GM20000 (cell line): ENCODE data around the gene NKX2-4.

Source experiments
- DNase-seq: peaks from one replicate; pipeline ENCODE4 v3.0.0; 2012; ENCODE audit warnings: low spot score
- CTCF ChIP-seq: IDR thresholded peaks from 2 replicates; pipeline ENCODE4 v1.5.1; 2012; ENCODE audit warnings: mild to moderate bottlenecking, control low read depth; ENCODE audit errors: extremely low read depth, missing control alignments

NKX2-4 gene

GRCh38 chr20:21397341-21398108, at the start of gene NKX2-4:
Gene NKX2-4, minus strand, starts transcription at chr20:21397526. Its CDS starts 127 bp downstream, at chr20:21397399.
- TF ChIP-seq CTCF: no peak
- peak; percentile 14 for DNase-seq

- TF ChIP-seq CTCF: no peak
- no peak for DNase-seq
Observed at GRCh38 chr20:21437816-21438215, 40.5 kb upstream of the NKX2-4 start.

GRCh38 chr20:21437248-21437647, 39.9 kb upstream of the NKX2-4 start:
- no peak for DNase-seq

GRCh38 chr20:21436205-21436604, 38.9 kb upstream of the NKX2-4 start:
- TF ChIP-seq CTCF: no peak
- no peak for DNase-seq

More at GRCh38 chr20:21437248-21437647, 39.9 kb upstream of the NKX2-4 start:
- no peak for TF ChIP-seq CTCF

- TF ChIP-seq CTCF: no peak
- no peak for DNase-seq
Observed at GRCh38 chr20:21435576-21435975, 38.2 kb upstream of the NKX2-4 start.

GRCh38 chr20:21433329-21433890, 36.1 kb upstream of the NKX2-4 start:
- DNase-seq: no peak
- no peak for TF ChIP-seq CTCF

GRCh38 chr20:21432911-21433310, 35.6 kb upstream of the NKX2-4 start:
- DNase-seq: no peak

More at GRCh38 chr20:21432911-21433310, 35.6 kb upstream of the NKX2-4 start:
- TF ChIP-seq CTCF: no peak
